Iris pigment epithelial cell (primary cell): ENCODE results near the gene DR1.
A peak's percentile ranks its signal among the peaks of the same experiment; 100 is the strongest.

ENCODE experiments used
- DNase-seq: peaks from one replicate; pipeline ENCODE4 v3.0.0-alpha.2; 2011; ENCODE audit warnings: low read depth

The DR1 gene

DNA sequence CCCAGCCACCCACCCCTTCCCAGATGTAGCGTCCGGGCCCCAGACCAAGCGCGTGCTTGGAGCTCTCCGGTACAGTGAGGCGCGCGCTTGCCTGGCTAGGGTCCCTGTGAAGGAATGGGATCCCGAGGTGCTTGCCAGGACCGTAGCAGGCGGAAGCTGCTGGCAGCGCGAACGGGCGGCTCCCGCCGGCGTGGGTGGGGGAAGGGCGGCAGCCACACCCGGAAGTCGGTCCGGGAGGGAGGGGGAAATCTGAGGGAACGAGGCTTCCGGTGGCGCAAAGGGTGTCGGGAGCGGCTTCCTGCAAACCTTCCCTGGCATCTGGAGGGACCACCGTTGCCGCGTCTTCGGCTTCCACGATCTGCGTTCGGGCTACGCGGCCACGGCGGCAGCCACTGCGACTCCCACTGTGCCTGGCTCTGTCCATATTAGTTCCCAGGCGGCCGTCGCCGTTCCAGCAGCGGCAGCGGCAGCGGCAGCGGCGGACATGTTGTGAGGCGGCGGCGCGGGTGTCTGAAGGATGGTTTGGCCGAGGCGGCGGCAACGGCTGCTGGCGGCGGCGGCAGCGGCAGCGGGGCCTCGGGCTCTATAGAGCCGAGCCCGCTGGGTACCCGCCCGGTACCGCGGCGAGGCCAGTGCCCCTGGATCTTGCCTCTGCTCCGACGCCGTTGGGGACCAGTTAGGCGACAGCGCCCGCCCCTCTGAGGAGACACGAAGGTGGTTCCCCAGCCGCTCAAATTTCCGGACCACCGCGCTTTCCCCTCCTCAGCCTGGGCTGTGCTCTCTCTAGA is at the start of gene DR1:
Gene DR1, plus strand, starts transcription at position 275 of the 788 bp plus-strand sequence. CDS start 739 bp downstream, outside the sequence.
- DNase-seq = peak; percentile 95

GRCh38 chr1:93296555-93297154 is 49.1 kb upstream of the DR1 start:
- no peak for DNase-seq

DNA sequence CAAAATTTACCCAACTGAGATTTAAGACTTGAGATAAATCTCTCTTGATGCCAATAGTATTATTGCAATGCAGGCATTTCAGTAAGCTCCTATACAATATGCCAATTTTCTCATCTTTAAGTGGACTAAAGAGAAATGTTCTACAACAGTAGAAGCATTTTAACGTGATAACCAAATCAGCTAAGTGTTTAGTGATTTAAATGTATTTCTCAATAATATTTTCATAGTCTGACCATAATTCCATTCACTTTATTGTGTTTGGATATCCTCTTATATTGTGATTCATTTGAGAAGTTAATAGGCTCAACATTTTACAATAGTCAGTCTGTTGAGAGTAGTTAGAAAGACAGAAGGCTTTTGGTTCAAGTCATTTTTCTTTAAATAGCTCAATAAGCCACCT is 44.6 kb upstream of the DR1 start:
- DNase-seq = no peak

DNA sequence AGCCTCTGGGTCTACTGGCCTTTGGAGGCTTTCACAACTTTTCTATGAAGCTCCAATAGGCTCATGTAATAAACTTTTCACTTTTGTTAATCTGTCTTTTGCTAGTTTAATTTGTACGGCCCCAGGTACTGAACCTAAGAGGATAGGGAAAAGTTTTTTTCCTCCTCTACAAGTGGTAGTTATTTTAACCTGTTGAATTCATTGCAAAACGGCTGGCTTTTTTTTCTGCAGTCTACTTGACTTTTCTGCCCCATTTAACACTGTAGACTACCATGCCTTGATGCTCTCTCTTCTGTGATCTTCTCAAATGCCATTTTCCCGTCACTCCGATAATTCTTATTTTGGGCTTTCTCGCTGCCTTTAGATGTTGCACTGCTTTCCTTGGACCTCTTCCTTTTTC is 43.6 kb upstream of the DR1 start:
- DNase-seq = no peak

GRCh38 chr1:93304716-93305138 is 41.0 kb upstream of the DR1 start:
- DNase-seq = peak; percentile 73

- DNase-seq = no peak
Observed at GRCh38 chr1:93306920-93307319, 38.8 kb upstream of the DR1 start.

- DNase-seq = peak; percentile 56
Observed at GRCh38 chr1:93313026-93313425, 32.7 kb upstream of the DR1 start.

- no peak for DNase-seq
Observed at GRCh38 chr1:93317207-93317606, 28.5 kb upstream of the DR1 start.

DNA sequence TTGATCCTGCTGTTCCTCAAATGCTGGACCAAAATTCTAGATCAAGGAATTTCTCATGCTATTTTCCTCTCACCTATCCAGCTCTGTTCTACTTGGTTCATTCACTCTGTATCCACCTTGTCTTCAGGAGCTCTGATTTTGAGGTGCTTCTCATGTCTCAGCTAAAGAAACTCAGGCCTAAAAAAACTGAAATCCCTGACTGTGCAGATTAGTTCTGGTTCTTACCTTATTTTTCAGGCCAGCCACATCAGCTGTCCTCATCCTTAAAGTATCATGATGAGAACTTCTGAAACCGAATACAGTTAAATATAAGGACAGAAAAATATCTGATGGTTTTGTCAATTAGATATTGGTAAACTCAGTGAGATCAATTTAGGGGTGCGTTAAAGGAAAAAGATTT is 27.8 kb upstream of the DR1 start:
- no peak for DNase-seq

DNA sequence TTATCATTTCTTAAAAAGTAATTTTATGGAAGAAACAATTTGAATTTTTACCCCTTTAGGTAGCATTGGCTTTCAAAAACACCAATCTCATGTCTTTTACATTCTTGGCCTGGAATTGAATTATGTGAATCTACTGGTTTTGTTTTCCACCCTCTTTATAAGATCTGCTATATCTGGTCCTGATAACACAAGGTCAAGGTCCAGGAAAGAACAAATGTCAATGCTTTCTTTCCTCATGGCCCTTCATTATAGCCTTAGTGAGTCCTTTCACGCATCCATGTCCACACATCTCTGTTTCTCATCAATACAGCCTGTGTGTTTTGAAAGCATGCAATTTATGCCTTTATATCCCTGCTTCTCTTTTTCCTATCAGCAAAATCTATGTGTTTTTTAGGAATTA is 24.0 kb upstream of the DR1 start:
- DNase-seq = no peak

DNA sequence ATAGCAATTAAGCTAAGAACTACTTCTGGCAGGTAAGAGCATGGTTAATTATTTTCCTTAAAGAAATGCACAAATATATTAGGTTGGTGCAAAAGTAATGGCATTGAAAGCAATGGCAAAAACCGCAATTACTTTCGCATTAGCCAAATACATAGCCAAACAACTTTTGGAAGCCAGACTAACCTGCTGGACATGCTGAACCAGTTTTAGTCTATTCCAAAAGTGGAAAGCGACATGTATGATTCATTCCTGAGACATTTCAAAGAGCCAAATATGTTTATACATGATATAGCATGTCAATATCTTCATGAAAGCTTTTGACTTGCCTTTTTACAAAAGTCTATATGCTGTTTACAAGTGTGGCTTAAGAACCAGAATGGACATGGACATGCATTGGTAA is 23.4 kb upstream of the DR1 start:
- no peak for DNase-seq

DNA sequence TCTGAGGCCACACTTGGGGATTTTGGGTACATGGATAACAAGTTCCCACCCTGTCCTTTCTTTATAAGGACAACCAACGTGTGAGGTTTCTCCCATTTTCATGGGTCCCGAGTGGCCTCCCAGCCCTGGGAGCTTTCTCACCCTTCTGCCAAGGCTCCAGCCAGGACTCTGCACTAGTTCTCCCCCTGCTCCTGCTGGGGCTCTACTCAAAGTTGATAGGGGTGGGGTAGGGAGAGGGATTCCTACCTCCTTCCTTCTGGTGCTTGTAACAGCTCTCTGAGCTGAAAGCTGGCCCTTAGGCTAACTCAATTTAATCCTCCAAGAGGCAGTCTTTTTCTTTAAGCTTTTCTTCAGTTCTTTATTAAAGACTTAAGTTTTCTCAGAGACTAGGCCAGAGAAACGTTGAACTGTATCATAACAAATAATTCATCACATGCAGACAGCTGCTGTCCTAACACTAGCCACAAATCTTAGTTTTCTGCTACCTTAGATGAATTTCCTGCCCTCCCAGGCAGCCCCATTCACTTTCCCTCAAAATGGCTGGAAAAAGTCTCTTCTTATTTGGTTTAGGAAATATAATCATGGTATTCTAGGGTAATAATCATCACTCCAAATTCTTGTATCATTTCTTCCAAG is 22.4 kb upstream of the DR1 start:
- no peak for DNase-seq

DNA sequence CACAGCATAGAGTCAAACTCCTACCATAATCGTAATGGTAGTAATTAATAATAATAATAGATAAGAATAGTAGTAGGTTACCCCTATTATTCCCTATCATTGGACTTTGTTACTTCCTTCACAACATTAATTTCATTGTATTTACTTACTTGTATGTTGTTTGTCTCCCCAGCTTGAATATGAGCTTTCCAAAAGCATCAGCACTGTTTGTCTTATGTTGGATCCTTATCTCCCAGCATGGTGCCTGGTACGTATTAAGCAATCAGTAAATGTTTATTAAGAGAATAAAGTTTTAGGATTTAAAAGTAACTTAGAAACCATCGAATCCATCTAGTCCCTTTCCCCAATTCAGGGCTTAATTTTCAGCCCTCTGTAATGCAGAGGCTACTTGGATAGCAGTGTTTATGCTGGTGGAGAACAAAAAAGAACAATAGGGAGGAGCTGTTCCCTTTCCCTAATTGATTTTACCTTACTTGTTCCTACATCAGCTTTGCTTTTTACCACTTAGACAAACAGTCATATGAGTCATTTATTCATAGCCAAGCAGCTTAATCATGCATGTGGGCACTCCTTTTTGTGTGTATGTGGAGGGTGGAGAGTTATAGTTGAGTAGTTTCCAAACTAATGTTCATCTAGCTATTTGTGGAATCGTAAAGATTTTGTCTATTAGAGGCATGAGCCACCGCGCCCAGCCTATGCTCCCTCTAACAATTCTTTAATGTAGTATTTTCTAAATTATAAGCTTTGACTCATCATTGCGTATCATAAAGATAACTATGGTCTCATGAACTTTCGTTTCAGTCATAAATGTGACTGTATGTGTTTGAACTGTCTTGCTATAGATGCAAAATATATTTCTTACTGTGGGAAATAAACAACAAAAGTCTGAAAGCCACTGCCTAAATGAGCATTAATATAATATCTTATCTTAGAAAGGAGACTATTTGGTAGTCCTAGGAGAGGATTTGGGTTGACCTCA is 20.9 kb upstream of the DR1 start:
- DNase-seq = peak; percentile 84

DNA sequence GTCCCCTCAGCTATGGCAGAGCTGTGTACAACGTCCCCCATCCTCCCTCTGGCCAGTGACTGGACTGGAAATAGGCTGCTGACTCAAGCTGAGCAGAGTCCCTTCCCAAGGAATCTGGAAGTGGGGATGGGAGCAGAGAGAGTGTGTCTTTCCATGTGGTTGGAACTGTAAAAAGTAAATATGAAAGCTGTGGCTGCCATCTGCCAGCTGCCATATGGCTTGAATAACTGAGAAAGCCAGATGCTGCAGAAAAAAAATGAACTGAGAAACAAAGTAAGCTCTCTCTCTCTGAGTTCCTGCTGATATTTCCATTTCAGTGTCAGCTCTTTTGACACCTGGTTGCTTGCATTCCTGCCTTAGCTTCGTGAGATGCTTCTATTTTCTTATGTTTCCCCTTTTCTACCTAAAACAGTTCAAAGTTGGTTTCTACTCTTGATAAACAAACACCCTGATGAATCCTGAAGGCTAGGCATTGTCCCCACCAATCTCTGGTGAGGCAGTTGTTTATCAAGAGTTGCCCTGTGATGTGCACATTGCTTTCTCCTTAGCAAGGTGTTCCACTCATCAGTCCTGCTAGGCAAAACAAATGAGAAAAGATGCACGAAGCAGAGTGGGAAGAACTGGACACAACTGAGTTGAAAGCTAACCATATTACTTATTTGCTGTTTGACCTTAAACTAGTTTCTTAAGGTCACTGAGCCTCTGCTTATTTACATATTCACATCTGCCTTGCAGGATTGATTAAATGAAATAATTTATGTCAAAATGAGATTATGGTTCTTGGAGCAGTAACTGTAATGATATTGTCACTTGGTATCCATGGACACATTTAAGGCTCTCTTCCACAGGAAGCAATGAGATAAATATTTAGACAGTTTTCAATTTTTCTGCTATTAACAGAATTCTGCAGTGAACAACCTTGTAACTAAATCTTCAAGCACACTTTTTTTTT is 16.6 kb upstream of the DR1 start:
- no peak for DNase-seq

GRCh38 chr1:93330196-93330595 is 15.5 kb upstream of the DR1 start:
- DNase-seq = no peak

- no peak for DNase-seq
Observed at GRCh38 chr1:93330617-93331016, 15.1 kb upstream of the DR1 start.

- peak; percentile 59 for DNase-seq
Observed at GRCh38 chr1:93331412-93331811, 14.3 kb upstream of the DR1 start.

- DNase-seq = no peak
Observed at GRCh38 chr1:93332368-93332767, 13.3 kb upstream of the DR1 start.

DNA sequence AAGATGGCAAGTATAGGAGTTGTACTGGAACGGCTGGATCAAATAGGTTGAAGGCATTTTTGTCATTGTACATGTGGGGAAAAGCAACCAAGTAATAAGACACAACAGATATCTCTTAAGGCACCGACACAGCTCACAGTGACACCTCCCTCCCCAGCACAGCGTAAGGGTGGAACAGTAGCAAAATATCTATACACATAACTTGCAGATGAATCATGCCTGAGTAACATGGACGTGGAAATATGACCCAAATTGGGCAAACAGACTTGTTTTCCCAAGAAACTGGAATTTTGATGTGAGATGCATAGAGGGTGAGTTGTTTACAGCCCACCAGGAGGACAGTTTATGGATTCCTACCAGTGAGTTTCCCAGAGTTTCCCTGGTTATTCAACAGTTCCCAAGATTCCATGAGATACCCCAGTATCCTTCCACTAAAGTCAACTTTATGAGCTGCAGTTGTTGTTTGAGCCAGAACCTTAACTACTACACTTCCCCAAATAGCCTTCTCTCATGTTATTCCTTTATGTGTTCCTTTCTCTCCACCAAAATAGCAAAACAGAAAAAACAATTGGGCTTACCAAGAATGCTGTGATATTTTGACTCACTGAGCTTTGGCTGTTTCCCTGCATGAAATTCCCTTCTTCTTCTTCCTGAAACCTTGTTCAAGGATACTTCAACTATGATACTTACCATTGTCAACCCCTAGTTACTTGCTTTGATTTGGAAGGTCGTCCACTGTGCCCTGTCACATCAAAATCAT is 7.1 kb upstream of the DR1 start:
- DNase-seq = peak; percentile 90

- DNase-seq = no peak
Observed at GRCh38 chr1:93339171-93339697, 6.5 kb upstream of the DR1 start.
